NB4 (cell line): ENCODE data around the gene LARP4B.

Experiments
- CTCF ChIP-seq: IDR thresholded peaks from one replicate; pipeline ENCODE4 v1.5.1; 2012; ENCODE audit warnings: low read depth, low read length
- MAX ChIP-seq: IDR thresholded peaks from 2 replicates; pipeline ENCODE4 v1.6.1; 2011; ENCODE audit warnings: low read depth, low read length
- MYC ChIP-seq: IDR thresholded peaks from 2 replicates; pipeline ENCODE4 v1.6.1; 2011; ENCODE audit warnings: low read depth, low read length
- POLR2A ChIP-seq: IDR thresholded peaks from 2 replicates; pipeline ENCODE4 v1.6.1; 2011; ENCODE audit warnings: mild to moderate bottlenecking; ENCODE audit not compliant: insufficient read length; ENCODE audit errors: extremely low read depth

GRCh38 chr10:955820-956217, 24.3 kb upstream of the LARP4B start:
- TF ChIP-seq MYC (no peak), CTCF (no peak), MAX (no peak), POLR2A (no peak)
